GM06990 (cell line): ENCODE data around the gene DTX3.

Experiments
- DNase-seq: peaks from one replicate; pipeline ENCODE4 v3.0.0-alpha.2; 2011; ENCODE audit not compliant: insufficient read length; ENCODE audit errors: extremely low read depth
- H3K27me3 ChIP-seq: replicated peaks from 2 replicates; pipeline ENCODE4 v1.6.0; 2011; ENCODE audit warnings: low read length; ENCODE audit not compliant: control insufficient read depth, insufficient read depth
- H3K36me3 ChIP-seq: 2 replicates; pipeline ENCODE4 v1.5.1; 2011; ENCODE audit warnings: low read length; ENCODE audit not compliant: control insufficient read depth, insufficient read depth
- H3K4me3 ChIP-seq: replicated peaks from 2 replicates; pipeline ENCODE4 v1.5.1; 2011; ENCODE audit warnings: low read depth, mild to moderate bottlenecking, control low read depth, low read length
- TF ChIP-seq, protein P1 (sequence below): IDR thresholded peaks from 2 replicates; pipeline ENCODE4 v1.5.1; 2011; ENCODE audit warnings: low read length, control low read depth, mild to moderate bottlenecking, inconsistent platforms; ENCODE audit not compliant: insufficient read depth, poor library complexity, severe bottlenecking

DTX3 gene

DNA sequence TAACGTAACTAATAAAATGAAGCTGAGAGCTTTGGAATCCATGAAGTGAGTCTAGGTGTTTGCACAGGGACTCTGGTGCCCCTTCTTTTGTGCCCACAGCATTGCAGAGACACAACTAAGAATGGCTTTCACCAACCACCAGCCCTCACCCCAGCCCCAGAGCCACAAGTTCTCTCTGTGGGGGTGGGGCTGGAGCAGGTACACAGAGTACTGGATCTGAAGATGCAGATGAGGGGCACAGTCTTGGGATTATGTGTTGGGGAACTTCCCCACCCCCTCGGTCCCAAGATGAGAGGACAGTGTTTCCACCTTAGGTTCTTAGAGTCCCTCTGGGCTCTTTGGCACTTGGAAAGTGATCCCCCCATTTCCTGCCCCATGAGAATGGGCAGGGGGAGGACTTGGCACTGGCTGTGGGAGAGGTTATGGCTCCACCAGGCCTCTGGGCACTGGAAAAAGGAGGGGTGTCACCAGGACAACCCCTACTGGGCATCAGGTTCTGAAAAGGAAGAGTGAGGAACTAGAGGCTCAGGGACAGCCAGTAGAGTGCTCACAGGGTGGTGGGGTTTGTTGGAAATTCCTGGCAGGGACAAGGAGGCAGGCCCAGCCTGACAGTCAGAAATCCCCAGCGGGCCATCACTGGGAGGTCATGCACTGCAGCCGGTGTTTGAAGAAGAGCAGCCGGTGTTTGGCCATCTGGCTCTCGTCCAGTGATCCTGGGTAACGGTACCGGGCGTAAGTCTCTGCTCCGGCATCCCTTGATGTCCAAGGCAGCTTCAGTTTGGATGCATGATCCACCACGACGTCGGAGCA lies 21.7 kb downstream of the DTX3 start:
- TF ChIP-seq, protein P1, sequence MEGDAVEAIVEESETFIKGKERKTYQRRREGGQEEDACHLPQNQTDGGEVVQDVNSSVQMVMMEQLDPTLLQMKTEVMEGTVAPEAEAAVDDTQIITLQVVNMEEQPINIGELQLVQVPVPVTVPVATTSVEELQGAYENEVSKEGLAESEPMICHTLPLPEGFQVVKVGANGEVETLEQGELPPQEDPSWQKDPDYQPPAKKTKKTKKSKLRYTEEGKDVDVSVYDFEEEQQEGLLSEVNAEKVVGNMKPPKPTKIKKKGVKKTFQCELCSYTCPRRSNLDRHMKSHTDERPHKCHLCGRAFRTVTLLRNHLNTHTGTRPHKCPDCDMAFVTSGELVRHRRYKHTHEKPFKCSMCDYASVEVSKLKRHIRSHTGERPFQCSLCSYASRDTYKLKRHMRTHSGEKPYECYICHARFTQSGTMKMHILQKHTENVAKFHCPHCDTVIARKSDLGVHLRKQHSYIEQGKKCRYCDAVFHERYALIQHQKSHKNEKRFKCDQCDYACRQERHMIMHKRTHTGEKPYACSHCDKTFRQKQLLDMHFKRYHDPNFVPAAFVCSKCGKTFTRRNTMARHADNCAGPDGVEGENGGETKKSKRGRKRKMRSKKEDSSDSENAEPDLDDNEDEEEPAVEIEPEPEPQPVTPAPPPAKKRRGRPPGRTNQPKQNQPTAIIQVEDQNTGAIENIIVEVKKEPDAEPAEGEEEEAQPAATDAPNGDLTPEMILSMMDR, result no peak
- DNase-seq, result no peak
- Histone ChIP-seq H3K36me3 (no peaks in the 10 kb centered on the region), H3K4me3 (no peak overlapping the region), H3K27me3 (peaks cover 2% of the 10 kb centered on the region)

DNA sequence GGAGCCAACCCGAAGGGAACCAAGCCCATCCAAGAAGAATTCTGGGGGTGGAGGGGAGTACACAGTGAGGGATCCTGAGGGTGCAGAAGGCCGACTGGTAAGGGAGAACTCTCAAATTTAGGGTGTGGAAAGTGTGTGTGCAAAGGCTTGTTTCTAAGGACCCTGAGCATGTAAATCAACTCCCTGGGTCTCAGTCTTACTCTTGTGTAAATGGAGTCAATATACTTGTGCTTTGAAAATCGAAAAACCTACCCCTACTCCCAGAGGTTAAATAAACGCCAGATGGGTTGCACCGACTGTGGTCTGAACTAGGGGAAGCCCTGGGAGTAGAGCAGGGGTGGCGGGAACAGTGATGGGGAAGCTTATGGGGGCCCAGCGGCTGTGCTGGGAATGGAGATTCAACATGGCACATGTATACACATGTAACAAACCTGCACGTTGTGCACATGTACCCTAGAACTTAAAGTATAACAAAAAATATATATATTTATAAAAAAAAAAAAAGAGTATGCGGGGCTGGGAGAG lies 22.4 kb downstream of the DTX3 start:
- peaks cover 2% of the 10 kb centered on the region for H3K27me3 ChIP-seq
- H3K36me3 ChIP-seq, result no peaks in the 10 kb centered on the region
- no peak for DNase-seq
- TF ChIP-seq, protein P1, result no peak
- no peak overlapping the region for H3K4me3 ChIP-seq

DNA sequence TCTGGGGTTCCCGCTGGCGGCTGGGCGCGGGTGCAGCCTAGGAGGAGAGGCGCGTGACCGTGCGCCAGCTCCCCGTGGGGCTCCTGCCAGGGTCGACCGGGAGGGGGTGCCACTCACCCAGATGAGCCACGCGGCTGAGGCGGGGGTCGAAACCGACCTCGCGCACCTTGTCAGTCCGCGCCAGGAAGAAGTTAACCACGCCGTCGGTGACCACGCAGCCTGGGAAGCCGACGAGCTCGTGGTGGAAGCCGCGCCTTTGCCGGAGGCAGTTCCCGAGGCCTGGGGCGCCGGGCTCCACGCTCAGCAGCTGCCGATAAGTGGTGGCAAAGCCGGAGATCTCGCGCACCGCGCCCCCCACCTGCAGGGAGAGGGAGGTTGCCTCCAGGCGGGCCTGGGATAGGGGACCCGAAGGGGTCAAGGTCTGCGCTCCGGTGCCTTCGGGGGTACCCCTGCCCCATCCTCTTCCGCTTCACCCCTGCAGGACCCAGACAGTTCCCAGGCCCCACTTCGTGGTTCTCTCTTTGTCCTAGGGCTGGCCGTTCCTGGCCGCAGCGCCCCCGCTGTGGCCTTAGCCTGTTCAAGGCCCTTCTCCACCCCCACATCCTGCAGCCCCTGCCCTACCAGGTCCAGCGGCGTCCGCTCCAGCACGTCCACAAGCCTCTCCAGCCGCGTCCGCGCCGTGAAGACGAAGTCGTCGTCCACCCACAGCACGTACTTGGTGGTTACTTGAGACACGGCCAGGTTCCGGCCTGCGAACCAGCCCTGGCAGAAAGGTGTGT lies 23.1 kb downstream of the DTX3 start:
- DNase-seq, result peak; percentile 20
- H3K27me3 ChIP-seq, result peaks cover 2% of the 10 kb centered on the region
- H3K4me3 ChIP-seq, result no peak overlapping the region
- TF ChIP-seq, protein P1, result peak; percentile 20
- no peaks in the 10 kb centered on the region for H3K36me3 ChIP-seq

DNA sequence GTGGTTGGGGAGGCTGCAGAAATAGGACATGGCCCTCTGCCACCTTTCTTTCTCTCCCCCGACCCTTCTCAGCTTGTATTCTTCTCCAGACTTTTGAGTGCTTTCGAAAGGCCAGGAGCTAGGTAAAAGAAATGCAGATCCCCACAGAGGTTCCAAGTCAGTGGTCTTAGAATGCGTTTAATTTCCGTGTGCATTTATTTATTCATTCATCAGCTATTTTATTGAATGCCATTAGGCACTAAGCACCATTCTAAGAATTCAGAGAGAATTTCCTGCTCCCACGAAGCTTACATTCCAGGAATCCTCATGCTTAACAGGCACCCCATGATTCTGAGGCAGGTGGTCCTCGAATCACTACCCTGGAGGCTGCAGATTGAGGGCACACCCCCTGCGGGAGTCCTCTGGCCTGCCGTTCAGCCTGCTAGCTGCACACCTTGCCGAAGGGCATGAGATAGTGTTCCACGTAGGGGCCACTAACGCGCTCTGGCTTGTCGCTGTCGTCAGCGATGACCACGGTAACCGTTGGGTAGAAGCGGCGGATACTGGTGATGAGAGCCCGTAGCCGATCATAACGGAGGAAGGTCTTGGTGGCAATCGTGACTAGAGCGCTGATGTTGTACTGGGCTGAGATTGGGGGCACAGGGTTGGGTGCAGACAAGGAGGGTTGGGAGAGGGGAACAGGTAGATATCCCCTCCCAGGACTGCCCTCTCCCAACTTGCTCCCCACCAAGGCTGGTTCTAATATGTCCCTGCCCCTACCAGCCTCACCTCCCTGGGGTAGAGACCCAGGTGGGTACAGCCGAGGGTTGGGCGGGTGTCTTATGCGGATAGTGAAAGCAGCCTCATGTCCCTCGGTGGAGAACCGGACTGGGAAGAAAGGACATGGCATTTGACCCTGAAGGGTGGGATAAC lies 23.9 kb downstream of the DTX3 start:
- Histone ChIP-seq H3K36me3 (no peaks in the 10 kb centered on the region), H3K27me3 (peaks cover 2% of the 10 kb centered on the region), H3K4me3 (no peak overlapping the region)
- TF ChIP-seq, protein P1, result no peak
- no peak for DNase-seq

DNA sequence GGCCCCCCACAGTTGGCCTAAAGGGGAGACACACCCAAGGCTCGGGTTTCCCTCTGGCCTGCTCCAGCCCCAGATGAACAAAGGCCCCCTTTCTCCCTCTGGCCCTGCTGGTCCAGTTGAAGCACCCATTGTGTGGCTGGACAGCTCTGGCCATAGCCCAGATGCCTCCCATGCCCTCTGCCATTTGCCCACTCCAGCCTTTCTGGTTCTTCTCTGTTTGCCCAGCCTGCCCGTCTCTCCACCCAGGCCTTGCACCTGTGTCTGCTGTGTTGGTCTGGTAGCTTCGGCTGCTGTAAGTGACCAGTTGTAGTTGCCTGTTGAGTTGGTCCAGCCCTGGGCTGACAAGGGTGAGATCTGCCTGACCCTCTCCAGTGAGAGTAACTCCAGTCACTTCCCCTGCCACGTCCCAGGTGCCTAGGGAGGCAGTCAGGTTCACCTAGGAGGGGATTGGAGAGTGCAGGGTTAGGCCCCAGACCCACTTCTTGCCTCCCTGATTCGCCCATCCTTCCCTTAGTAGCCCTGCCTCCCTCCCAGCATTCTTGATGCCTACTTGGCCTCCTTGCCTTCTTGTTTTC lies 25.4 kb downstream of the DTX3 start:
- Histone ChIP-seq H3K27me3 (no peaks in the 10 kb centered on the region; the same call in none of the 2 replicates), H3K36me3 (no peaks in the 10 kb centered on the region), H3K4me3 (no peak overlapping the region)
- no peak for DNase-seq
- TF ChIP-seq, protein P1, result no peak
